GM19397 (cell line): ENCODE data around the gene HRH3.

Experiments
- ATAC-seq: cut with Tn5 transposase; IDR thresholded peaks from one replicate; pipeline ENCODE4 v1.9.1; 2021; ENCODE audit warnings: mild to moderate bottlenecking, moderate library complexity; ENCODE audit not compliant: unreplicated experiment

HRH3 gene

DNA sequence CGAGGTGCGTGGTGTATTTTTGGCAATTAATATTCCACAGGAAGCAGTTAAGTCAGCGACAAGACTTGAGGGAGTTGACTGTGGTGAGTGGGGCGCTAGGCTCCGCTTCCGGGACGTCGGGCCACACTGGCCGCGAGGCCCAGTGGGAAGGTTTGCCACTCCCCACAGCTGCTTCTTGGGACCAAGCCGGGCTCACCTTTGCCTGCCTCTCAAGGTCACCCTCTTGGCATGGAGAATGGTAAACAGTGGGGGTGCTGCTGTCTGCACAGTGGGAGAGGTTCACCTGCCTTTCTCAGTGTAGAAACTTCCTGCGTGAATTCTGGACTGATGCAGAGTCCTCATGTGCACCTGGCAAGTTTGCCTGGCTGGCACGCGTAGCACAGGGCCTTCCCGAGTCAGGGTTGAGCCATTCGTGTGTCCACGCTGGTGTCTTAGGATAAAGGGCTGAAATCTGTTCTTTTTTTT lies 24.6 kb upstream of the HRH3 start:
- ATAC-seq = no peak

DNA sequence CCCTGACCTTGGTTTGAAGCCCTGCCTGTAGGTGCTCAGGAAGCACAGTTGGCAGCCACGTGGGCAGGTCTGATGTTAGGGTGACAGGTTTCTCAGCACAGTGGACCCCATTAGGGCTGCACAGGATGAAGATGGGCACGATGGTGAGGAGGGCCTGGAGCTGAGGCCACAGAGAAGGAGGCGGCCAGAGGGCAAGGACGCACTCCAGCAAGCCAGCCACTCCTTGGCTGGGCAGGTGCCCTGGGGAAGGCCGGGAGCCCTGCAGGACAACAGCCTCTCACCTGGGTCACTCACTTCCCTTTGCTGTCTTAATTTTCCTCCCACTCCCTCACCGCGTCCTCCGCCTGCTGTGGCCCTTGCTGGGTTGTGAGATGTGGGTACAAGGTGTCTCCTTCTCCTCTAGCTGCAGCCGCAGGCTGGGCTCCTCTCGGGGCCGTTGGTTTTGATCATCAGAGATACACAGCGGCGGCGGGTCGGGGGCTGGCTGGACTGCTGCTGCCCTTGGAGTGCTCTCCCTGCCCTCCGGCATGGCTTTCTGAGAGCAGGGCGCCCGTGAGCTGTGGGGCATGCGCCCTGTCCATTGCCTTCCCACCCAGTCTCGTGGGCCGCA lies 23.9 kb upstream of the HRH3 start:
- no peak for ATAC-seq

DNA sequence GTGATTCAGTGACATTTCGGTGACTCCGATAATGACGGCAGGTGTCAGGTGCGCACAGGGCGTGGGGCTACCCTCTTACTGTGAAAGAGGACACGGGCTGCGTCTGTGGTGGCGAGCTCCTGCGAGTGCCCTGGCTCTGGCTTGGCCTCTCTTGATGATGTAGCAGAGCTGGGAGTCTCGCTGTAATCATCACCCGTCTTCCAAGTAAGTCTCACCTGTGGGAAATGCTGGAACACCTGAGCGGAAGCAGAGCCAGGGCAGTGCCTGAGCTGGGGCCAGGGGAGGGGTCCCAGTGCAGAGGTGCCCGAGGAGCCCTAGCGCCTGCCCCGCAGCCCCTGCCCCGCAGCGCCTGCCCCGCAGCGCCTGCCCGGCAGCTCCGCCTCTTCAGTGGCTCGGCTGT lies 23.0 kb upstream of the HRH3 start:
- ATAC-seq = no peak

DNA sequence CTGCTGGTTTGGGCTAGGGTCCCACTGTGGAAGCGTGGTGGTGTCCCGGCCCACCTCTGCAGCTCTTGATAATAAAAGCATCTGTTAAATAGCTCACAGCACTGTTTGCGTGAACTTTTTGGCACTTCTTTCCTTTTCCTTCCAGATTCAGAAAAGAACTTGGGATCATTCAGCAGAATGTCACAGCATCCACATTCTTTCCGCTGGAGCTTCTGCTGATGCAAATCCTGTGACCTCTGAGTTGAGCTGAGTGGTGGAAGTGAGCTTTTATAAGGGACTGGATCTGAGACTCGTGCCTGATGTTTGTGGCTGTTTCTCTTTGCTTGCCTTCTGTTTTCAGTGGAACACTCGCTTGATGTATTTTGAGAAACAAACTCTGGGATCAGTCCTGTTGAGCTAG lies 22.1 kb upstream of the HRH3 start:
- ATAC-seq = no peak

DNA sequence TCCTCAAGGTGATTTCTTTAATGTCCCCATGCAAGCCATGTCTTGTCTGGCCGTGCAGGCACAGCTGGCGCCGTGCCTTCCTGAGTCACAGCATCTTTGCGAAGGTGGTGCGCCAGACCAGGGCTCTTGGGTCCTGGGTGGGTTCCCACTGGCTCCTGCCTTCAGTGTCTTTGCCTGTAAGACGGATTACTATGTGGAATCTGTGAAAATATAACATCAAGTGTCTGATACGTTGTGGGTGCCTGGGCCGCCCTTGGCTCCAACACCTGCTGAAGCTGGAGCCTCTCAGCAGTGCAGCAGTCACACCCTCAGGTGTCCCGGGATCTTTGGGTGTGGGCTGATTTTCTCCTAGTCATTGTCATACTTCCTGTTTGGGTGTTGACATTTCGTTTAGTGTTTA lies 21.4 kb upstream of the HRH3 start:
- no peak for ATAC-seq

DNA sequence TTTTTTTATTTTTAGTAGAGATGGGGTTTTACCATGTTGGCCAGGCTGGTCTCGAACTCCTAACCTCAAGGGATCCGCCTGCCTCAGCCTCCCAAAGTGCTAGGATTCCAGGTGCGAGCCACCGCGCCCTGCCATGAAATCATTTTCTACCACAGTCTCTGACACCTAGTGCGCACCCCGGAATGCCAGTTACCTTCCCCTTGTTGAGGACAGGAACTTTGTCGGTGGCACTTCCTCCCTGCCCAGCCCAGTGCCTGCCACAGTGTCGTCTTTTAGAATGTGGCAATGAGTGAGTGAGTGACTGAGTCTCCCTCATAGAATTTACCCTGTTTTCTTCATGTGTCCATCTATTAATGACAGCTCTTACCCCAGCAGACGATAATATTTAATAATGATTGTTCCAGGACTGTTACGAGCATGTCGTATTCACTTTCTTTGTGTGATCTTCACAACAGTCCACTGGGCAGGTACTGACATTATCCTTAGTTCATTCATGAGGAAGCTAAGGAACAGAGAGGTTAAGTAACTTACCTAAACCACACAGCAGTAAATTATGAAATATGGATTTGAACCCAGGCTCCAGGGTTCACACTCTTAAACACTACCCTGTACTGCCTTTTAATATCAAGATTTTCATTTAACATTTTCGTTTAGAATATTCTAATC lies 20.1 kb upstream of the HRH3 start:
- ATAC-seq = no peak

DNA sequence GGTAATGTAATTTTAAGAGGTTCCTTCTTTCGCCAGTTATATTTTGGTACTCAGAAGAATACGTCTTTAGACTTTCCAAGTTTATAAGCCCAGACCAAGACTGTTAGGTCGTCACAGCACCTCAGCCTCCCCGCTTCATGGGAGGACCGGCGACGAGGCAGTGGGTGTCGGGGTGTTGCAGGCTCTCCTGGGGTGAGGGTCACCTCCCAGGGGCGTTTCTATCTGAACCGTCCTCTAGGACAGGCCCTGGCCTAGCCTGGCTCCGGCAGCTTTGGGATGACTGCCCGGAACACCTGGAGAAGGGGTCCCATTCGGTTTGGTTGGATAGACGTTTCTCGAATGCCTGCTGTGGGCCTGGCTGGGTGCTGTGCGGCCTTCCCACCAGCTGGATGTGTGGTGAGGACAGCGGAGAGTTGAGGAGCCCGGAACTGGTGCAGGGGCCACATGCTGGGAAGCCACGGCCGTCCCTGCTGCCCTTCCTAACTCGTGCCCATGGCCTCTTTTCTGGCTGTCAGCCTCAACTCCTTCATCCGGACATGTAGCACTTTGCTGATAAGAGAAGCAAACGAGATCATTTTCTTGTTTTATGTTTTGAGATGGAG lies 19.3 kb upstream of the HRH3 start:
- no peak for ATAC-seq

DNA sequence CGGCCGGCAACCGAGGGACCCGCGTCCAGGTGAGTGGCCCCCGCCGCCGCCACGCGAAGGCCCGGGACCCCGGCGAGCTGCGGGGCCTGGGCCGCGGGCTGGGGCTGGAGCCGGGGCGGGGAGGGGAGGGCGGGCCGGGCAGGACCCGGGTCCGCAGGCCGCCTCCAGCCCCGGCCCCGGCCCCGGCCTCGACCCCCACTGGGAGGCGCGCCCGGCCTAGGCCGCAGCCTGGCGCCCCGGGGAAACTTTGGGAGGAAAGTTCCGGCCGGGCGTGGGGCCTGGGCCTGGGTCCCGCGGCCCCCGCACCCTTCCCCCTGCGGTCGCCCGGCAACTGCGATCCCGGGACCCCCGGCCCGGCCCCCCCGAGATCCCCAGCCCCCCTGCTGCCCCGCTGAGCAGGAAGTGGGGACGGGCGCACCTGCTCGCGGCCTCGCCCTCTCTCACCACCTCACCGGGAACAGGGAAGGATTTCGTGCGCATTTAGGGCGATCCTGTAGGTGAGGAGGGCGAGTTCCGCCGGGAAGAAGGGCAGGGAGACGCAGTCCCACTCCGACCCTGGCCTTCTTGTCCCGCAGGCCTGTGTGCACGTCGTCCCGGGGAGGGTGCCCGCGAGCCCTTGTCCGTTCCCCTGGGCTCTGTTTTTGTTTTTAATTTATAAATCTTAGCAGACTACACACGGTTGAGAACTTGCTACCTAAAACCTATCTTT lies 18.6 kb upstream of the HRH3 start:
- peak; percentile 2 for ATAC-seq

DNA sequence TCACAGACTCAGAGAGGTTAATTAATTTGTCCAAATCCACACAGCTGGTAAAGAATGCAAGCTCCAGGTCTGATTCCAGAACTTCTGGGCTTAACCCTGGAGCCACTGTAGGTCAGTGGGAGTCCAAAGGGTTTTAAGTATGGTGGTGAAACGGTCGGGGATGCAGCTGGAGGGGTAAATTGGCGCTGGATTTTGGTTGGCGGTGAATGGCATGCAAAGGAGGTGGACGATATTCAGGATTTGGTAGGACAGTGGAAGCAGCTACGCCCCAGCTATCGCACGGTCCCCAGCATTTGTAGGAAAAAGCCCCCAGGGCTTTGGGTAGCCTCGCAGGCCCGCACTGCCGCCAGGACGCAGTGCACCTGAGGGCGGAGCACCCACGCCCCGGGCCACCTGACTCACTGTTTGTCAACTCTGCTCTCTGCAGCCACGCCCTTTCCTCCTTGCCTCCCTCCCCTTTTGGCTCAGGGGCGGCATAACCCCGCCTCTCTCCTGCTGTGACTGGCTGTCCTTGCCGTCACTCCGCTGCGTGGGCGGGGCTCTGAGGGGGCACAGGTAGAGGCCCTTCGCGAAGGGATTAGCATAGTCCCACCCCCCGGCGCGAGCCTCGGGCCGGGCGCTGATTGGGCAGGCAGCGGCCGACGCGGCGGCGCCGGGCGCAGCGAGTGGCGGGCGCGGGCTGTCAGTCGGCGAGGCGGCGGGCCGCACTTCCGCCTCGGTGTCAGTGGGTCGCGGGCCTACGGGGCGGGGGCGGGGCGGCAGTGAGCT lies 17.9 kb upstream of the HRH3 start, which contains the start of gene OSBPL2:
TSS of gene OSBPL2 (plus strand) at position 721 of the 768 bp plus-strand sequence. CDS start 17,664 bp downstream, outside the sequence.
- ATAC-seq = peak; percentile 98

DNA sequence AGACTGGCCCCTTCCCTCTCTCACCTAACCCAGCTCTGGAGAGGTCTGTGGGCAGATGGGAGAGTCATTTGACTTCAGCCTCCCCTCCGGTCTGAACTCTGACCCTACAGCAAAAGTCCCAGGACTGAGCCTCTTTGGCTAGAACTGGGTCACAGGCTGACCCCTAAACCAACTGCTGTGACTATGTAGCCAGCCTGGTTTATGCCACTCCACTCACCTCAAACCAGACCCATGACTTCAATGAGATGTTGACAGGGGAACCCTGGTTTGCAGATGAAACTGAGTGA lies 17.4 kb upstream of the HRH3 start:
- no peak for ATAC-seq

DNA sequence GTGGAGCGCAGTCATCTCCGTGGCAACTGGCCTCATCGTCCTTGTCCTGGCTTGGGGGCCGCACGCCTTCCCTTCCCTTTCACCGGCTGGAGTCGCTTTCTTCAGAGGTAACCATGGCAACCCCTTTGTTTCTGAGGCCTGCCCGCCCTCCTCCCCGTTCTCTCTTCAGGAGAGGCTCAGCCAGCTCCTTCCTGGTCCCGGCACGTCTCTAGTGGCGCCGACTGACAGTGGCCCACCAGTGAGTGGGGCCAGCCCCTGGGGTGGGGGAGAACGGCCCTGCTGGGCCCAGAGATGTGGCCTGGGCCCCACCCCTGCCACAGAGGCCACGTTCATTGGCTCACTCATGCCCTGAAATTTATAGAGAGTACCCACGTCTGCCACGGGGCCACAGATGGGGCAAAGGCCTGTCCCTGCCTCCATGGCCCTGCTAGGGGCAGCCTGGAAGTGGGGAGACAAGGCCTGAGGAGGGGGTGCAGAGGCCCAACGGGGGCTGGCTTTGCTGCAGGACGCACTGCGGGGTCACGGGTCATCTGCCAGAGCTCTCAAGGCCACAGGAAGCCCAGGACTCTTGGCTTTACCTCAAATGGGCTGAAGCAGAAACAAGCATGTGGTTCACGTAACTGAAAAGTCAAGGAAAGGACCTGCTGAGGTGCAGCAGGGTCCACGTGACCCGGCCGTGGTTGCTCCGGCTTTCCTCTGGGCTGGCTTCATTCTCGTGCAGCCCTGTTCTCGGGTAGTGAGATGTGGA lies 16.9 kb upstream of the HRH3 start:
- ATAC-seq = no peak

DNA sequence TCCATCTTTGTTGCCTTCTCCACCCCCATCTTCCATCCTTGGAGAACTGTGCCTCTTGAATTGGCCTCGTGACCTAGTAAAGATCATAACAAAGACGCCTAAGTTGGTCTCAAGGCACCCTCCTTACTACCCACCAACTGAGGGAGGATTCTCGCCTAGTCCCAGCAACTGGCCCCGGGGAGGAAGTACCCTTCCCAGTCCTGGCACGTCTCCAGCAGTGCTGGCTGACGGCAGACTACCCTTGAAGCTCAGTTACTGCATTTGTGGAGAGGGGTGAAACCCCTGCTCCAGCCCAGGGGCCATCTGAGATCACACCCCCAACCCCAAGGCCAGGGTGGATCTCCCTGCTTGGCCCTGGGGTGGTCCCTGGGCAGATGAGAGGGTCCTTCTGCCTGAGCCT lies 16.1 kb upstream of the HRH3 start:
- no peak for ATAC-seq

DNA sequence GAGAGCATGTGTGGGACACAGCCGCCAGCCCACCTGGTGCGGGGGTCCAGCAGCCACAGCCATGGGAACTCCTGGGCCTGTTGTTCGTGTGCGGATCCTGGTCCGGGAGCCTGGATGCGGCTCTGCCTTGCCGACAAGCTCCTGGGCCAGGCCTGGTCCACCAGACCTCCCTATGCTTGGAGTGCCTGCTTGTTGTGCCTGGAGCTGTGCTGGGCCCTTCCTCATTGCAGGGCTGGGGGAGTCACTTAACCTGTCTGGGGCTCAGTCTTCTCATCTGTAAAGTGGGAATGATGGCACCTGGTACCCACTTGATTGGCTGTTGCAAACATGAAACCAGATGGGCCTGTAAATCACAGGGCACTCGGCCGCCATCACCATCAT lies 15.7 kb upstream of the HRH3 start:
- ATAC-seq = no peak

DNA sequence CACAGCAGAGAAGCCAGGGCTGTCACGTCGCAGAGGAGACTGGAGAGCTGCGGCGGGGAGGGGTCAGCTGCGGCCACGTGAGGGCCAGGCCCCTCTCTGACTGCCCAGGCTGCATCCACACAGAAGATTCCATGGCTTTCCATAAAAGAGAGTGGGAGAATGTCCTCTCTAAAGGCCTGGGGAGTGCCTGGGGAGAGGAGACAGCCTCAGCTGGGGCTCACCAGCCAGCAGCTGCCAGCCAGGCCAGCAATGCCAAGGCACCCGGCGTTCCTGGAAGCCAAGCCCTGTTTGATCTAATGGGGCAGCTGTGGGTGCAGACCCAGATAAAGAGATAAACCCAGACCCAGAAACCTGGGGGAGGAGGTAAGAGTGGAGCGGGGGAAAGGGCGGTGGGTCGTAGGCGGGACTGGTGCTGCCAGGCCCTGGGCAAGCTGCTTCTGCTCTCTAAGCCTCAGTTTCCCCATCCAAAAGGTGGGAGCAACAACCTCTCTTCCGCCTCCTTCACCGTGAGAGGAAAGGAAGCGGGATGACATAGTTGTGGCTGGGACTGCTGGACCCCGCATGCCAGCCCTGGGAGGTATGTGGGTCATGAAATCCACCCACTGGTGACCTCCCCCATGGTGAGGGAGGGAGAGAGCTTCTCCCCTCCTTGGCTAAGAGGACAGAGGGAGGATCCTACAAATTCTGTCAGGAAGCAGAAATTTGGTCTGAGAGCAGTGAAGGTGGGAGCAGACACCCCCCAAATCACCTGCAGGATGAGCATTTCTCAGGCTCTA lies 15.1 kb upstream of the HRH3 start:
- ATAC-seq = no peak

DNA sequence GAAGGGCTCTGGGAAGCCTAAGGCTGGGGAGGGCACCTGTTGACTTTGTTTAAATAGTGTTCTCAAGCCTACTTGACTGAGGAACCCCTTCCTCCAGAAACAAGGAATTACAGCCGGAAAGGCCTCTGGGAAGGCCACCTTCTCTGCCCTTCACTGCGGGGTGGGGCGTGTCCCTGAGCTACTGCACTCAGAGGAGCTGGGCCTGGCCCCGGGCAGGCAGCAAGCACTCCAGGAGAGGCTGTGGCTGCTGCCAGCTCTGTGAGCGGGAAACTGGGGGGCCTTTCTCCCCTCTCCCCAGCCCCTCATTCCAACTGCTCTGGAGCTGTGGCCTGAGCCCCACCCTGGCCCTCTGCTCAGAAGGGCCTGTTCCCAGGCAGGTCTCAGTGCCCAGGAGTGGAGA lies 14.3 kb upstream of the HRH3 start:
- no peak for ATAC-seq

DNA sequence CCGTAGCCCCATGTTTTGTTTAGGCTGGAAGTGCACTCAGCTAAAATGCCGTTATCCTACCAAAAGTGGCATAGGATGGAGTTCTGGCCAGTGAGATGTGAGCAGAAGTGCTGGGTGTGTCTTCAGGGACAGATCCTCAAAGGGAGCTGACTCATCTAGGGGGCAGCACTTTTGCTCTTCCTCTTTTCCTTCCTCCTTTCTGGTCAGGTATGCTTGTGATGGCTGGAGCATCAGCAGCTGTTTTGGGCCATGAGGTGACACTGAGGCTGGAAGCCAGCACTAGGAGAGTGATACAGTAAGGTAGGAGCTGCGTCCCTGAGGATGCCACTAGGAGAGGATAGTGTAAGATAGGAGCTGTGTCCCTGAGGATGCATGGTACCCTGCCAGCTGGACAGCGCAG lies 13.6 kb upstream of the HRH3 start:
- no peak for ATAC-seq

DNA sequence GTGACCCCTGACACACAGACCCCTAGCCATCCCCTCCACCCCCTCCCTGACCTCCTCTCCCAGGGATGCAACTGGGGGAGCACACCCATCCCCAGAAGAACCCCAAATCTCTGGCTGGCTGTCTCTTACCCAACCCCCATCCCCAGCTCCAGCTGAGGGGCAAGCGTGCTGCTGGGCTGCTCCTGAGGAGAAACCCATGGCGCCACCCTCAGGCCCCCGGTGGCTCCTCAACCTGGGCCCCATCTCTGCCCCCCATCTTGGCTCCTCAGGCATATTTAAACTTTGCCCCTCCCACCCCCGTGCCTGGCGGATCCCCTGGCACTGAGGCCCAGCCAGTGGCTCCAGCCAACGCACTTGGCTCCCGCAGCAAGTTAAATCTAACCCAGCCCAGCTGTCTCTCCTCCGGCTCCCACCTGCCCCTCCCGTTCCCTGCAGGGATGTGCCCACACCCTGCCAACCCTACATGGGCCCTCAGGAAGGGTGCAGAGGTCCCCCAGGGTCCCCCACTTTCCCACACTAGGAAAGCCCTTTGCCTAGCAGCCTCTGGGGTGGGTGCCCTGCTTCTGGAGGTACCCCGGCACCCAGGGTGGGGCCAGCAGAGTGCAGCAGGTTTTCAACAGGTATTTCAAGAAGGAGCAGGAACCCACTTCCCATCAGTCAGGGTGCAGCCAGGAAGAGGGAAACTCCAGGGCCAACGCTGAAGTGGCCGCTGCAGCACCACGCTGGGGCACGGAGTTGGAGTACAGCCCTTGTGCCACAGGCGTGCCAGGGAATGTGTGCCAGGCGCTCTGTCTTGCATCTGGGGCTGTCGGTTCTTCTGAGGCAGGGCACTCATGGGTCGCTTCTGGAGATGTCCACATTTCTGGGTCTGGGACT lies 12.9 kb upstream of the HRH3 start:
- no peak for ATAC-seq

DNA sequence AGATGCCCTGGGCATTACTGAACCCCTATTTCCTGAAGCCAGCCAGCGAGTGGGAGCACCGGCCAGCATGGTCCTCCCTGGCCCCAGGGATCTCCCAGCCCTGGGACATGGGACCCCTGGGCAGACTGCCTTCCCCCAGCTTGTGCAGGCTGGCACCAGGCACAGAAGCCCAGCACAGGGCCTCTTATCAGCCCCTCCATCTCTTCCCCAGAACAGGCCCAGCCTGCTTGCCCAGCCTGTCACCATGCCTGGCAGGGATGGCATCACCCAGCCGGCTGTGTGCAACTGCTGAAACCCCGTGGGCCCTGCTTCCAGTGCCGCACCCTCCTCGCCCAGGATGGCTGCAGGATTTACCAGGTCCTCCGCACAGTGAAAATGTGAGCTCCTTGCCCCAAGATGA lies 12.1 kb upstream of the HRH3 start:
- ATAC-seq = no peak

DNA sequence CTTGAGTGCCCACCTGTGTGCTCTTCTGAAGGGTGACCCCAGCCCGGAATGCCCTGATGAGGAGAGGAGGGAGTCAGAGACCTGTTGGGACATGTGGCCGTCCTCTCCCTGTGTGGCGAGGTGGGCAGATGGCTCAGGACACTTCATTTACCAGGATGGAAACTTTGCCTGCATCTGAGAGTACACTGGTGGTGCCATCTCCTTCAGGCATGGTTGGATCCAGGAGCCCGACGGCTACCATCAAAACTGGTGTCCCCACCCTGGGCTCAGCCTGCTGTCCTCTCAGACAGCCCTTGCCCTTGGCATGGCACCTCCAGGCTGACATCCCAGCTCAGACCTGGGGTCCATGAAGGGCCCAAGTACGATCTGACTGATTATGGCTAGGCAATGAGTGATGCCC lies 11.2 kb upstream of the HRH3 start:
- no peak for ATAC-seq
